ENCODE data around the gene AP2A2.

AP2A2 gene

GRCh38 chr11:898540-899190, 27.0 kb upstream of the AP2A2 start:
- DNase-seq (ENCODE audit: low read depth): no peak

DNA sequence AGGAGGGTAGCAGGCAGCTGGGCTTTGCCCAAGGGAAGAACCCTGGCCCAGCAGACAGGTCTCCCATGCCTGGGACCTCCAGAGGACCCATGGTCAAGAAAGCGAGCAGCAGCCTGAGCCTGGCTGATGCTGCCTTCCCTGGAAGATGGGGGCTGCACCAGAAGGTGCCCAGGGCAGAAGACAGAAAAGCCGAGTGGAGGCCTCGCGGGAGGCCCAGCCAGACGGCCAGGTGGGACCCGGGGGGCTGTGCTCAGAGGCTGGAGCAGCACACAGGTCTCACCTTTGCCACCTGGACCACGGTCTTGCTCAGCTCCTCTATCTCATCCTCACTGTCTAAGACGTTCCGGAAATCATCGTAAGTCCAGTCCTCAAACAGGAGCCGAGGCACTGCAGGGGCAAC, 25.9 kb upstream of the AP2A2 start:
- no peak for DNase-seq (ENCODE audit: low read depth)

DNA sequence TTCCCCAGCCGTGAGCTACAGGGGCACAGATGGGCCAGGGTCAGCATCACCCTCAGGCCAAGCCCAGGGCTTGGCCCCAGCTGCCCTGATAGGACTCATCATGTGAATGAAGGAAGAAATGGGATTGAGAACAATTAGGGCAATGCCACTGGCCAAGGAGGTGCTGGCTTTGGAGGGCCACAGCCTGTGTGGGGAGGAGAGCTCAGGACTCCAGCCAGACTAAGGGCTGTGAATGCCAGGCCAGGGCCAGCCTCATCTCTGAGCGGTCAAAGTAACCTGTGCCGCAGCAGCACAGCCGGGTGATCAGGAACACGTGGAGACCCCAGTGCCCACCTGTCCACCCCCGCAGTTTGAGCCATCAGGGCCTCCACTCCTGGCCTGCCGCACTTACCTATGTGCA, 25.1 kb upstream of the AP2A2 start:
- no peak for DNase-seq (ENCODE audit: low read depth)

GRCh38 chr11:901452-902061, 24.1 kb upstream of the AP2A2 start:
- DNase-seq (ENCODE audit: low read depth): no peak

GRCh38 chr11:904380-904779, 21.3 kb upstream of the AP2A2 start:
- DNase-seq (ENCODE audit: low read depth): no peak

GRCh38 chr11:905952-906351, 19.7 kb upstream of the AP2A2 start:
- DNase-seq (ENCODE audit: low read depth): no peak

- DNase-seq (ENCODE audit: low read depth): no peak
Observed at GRCh38 chr11:907668-908067, 18.0 kb upstream of the AP2A2 start.

DNA sequence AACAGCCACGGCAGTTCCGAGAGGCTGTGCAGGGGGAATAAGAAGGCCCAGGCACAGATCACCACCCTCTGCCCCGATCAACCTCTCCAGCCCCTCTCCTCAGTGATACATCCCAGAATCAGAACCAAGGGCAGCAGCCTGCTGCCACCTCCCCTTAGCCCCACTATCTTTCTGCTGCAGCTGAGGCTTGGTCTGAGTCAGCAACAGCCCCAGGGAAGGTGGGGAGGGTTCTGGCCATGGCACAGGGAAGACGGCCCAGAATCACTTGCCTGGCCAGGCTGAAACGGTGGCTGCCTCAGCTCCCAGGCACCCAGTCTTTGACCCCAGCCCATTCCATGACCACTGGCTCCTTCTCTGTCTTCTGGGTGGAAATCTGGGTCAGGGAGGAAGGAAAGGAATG, 17.4 kb upstream of the AP2A2 start:
- no peak for DNase-seq (ENCODE audit: low read depth)

DNA sequence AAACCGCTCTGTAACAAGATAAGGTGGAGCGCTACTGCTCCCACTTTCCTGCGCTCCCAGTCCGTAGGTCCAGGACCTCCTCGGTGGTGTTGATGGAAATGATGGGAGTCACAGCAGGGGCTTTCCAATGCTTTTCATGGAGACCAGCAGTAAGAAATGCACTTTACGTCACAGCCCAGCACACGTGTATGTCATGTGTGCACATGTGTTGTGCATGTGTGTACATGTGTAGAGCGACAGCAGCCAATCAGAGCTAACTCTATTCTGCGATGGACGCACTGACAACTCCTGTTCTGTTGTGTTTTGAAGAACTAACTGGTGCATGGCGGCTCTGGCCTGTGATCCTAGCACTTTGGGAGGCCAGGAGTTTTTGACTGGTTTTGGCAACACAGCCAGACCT, 16.3 kb upstream of the AP2A2 start:
- DNase-seq (ENCODE audit: low read depth): no peak

- DNase-seq (ENCODE audit: low read depth): no peak
Observed at GRCh38 chr11:910044-910588, 15.6 kb upstream of the AP2A2 start.

- DNase-seq (ENCODE audit: low read depth): peak; percentile 68
Observed at GRCh38 chr11:910589-911030, 15.1 kb upstream of the AP2A2 start, which contains the start of gene CHID1. Gene CHID1, minus strand, starts transcription at chr11:910810. Its CDS starts 5,994 bp downstream, at chr11:904816.

DNA sequence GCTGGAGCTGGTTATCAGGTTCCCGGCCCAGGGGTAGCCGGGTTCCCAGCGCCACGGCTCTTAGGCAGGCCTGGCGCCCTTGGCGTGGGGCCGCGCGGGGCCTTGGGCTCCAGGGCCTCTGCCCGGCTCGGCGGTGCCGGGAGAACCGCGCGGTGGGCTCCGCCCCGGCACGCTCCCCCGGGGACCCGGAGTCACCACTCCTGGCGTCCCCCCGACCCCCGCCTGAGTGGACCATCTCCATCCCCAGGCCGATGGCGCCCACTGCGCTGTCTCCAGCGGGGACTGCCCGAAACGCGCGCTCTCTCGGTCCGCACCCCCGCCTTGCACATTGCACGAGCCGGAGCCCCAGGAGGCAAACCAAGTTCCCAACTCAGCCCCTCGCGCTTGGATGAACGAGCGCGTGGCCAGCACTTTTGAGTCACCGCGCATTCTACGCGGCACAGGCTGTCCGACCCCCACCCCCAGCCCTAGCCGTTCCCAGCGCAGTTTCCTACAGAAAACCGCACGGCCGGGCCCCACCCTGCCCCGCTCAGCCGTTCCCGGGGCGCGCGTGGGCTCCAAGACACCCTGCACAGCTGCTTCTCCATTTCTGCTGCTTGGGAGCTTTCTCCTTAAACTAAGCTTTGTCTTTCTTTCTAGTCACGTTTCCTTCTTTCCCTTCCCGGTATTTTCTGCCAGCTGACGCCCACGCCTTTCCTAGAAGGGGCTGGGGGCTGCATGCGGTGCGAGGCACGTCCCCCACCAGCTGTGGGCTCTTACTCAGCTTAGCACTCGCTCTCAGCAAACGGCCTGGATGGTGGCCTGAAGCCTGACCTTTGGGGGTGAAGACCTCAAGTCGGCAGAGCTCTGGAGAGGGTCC, 14.4 kb upstream of the AP2A2 start:
- no peak for DNase-seq (ENCODE audit: low read depth)

GRCh38 chr11:911890-912219, 13.8 kb upstream of the AP2A2 start:
- no peak for DNase-seq (ENCODE audit: low read depth)

GRCh38 chr11:912266-912665, 13.4 kb upstream of the AP2A2 start:
- DNase-seq (ENCODE audit: low read depth): no peak

DNA sequence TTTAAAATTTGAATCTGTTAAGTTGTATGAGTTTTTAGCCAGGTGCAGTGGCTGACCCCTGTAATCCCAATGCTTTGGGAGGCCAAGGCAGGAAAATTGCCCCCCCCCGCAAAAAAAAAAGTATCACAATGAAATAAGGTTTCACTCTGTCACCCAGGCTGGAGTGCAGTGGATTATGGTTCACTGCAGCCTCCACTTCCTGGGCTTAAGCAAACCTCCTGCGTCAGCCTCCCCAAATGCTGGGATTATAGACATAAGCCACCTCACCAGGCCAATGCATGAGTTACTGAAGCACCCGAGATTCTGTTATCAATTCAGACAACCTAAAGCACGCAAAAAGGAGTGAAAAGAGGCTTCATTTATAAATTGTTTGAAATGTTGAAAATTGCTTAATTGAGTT, 12.6 kb upstream of the AP2A2 start:
- no peak for DNase-seq (ENCODE audit: low read depth)

DNA sequence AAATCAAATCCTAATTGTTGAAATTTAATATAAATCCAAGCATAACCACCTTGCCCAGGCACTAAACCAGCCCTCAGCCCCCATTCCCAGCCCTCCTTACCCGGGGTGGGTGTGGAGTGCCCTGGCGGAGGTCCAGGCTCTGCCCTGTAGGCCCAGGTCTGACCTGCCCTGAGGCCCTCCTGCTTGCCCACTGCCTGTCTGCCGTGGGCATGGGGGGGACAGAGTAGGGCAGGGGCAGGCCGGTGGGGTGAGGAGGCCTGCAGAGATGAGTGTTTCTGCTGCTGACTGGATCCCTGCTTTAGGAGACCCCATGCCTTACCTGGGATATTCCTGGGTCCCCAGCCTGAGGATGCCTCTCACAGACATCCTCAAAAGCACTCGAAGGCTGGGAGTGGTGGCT, 11.5 kb upstream of the AP2A2 start:
- no peak for DNase-seq (ENCODE audit: low read depth)

DNA sequence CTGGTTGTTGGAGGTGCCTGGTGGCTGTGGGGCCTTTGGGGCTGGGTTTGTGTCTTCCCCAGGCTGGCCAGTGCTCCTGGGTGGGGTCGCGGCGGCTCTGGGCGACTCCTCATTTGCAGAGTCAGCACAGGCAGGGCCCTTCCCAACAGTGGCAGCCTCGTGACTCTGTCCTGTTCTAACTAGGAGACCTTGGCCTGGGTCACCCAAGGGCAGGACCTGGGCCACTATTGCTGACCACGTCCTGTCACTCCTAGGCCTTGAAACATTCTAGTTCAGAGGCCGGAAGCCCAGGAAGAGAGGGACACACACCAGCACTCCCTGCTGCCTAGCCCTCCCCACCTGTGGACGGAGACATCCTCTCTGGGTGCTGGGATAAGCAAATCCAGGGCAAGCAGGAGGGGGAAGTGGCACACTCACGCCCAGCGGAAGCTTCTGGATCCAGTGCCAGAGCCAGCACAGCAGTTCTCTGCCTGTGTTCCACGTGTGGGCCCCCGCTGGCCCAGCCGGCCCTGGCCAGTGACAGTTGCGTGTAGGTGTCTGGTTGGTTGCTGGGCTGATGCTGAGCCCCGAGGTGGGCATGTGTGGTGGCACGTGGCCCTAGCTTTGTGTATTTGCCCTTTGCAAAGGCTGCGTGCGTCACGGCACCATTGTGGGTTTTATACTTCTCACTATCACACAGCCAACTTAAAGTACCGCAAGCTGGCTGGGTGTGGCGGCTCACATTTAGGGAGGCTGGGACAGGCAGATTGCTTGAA, 10.7 kb upstream of the AP2A2 start:
- DNase-seq (ENCODE audit: low read depth): no peak

DNA sequence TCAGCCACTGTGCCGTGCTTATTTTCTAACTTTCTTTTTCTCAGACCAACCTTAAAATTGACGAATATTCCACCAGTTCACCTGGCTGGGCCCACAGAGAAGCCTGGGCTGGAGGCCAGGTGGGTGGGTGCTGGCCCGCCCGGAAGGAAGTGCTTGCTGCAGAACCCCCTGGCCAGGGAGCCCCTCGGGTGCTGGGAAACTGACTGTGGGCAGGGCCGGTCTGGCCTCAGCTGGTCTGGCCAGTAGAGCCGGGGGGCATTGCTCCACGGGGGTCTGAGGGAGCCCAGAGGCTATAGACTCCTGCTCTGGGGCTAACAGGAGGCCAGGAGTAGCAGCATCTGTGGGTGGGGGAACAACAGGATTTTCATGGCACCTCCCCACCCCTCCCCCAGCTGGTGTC, 8.2 kb upstream of the AP2A2 start:
- DNase-seq (ENCODE audit: low read depth): no peak

- DNase-seq (ENCODE audit: low read depth): no peak
Observed at GRCh38 chr11:921921-922678, 3.6 kb upstream of the AP2A2 start.

GRCh38 chr11:923691-924405, 1.8 kb upstream of the AP2A2 start:
- no peak for DNase-seq (ENCODE audit: low read depth)

Data from T-helper 22 cell (primary cell).